Kidney (tissue), 14 donors: ENCODE data around the gene KLHL29. TPM values are rescaled to one million over a fixed set of nuclear protein-coding genes. Genes with fewer than 3 reads are reported as not detected.
A peak's percentile ranks its signal among the peaks of the same experiment; 100 is the strongest.

Source experiments
- DNase-seq, 5 donors: peaks; one replicate each; pipeline ENCODE4 v3.0.0-alpha.2; 2013 to 2020
- FAIRE-seq: peaks from 2 replicates; lab custom pipeline; 2012; peaks lifted over from hg19 to GRCh38; lab: Jason Lieb, UNC
- H3K27ac ChIP-seq, 2 donors: one replicate each; pipeline ENCODE4 v1.7.0; 2013; ENCODE audit warnings: low read depth in 2 of 2, low read length in 2 of 2, inconsistent platforms in 1 of 2
- H3K27me3 ChIP-seq: one replicate; pipeline ENCODE4 v1.7.1; 2013; ENCODE audit warnings: low read length, inconsistent platforms; ENCODE audit not compliant: control insufficient read depth, insufficient read depth
- H3K36me3 ChIP-seq, 3 donors: one replicate each; pipeline versions ENCODE4 v1.7.0 to v1.7.1; 2013; ENCODE audit warnings: low read length in 3 of 3, control low read depth in 1 of 3, inconsistent platforms in 1 of 3; ENCODE audit not compliant: insufficient read depth in 3 of 3, control insufficient read depth in 2 of 3
- H3K4me1 ChIP-seq, 3 donors: one replicate each; pipeline versions ENCODE4 v1.7.0 to v1.7.1; 2013; ENCODE audit warnings: low read length in 3 of 3, inconsistent platforms in 1 of 3, low read depth in 1 of 3; ENCODE audit not compliant: control insufficient read depth in 2 of 3, insufficient read depth in 2 of 3
- H3K4me3 ChIP-seq, 3 donors: one replicate each; pipeline versions ENCODE4 v1.7.0 to v1.8.1; 2013; ENCODE audit warnings: low read length in 3 of 3, control low read depth in 1 of 3, inconsistent platforms in 1 of 3
- H3K9ac ChIP-seq, 3 donors: one replicate each; pipeline versions ENCODE4 v1.7.0 to v1.7.1; 2013; ENCODE audit warnings: low read length in 3 of 3, control low read depth in 1 of 3, inconsistent platforms in 1 of 3
- H3K9me3 ChIP-seq, 3 donors: one replicate each; pipeline versions ENCODE4 v1.7.0 to v1.7.1; 2013; ENCODE audit warnings: low read length in 3 of 3, control low read depth in 1 of 3, inconsistent platforms in 1 of 3; ENCODE audit not compliant: control insufficient read depth in 2 of 3, insufficient read depth in 1 of 3
- CTCF ChIP-seq: IDR thresholded peaks from 3 replicates; pipeline ENCODE4 v1.5.1; 2012; ENCODE audit warnings: mild to moderate bottlenecking, moderate library complexity, borderline replicate concordance; ENCODE audit not compliant: insufficient read depth; ENCODE audit errors: extremely low read depth
- intact Hi-C: fragments of 100-400 bp; cut with DNase I; formaldehyde crosslinking; loops from one replicate; pipeline ENCODE4 v1.11.1; 2022
- polyA plus RNA-seq: library from polyadenylated mRNA; stranded (reverse); fragments of 350-450 nt; fragmentation: Illumina TruSeq; extraction: RNeasy Lipid Tissue Mini Kit (QIAGEN cat#74804); gene quantifications from one replicate; pipeline ENCODE4 v1.2.3, GENCODE V29; 2014; ENCODE audit warnings: low read depth, low replicate concordance; ENCODE audit not compliant: insufficient read depth
- total RNA-seq: library from RNA; stranded (reverse); fragmentation: NEBNext Ultra II Directional; extraction: Animal tissue kit (Norgen Biotek cat#: 25700); gene quantifications from one replicate; pipeline ENCODE4 v1.2.1, GENCODE V29; 2021
- donor health status: control.
- donor health status: control.
- donor health status: control.
- donor health status: control.
- donor health status: control.
- donor health status: DM: yes; HTN: yes; CAD: no.
- donor health status: Normal renal cell carcinoma (clear cell type).

KLHL29 gene
- total and polyA plus RNA-seq, 2 donors from 2014 or later: 1.5 to 10.5 TPM

- no peak overlapping the region for H3K9ac ChIP-seq
- no peak for FAIRE-seq
These were observed 252.2 kb downstream of the KLHL29 start for GRCh38 chr2:23637011-23637778.

GRCh38 chr2:23639406-23639982 is 254.5 kb downstream of the KLHL29 start:
- H3K36me3 ChIP-seq: no peaks in the 10 kb centered on the region
- H3K4me3 ChIP-seq: no peak overlapping the region
- intact Hi-C loops: no loop called here
- no peaks in the 10 kb centered on the region for H3K27me3 ChIP-seq
- H3K9ac ChIP-seq: no peak overlapping the region
- H3K9me3 ChIP-seq: peaks cover 0 to 3% (median 0%) of the 10 kb centered on the region in 3 donors
- FAIRE-seq (no peak), DNase-seq (no peak)
- H3K4me1 ChIP-seq: peaks cover 0 to 2% (median 0%) of the 10 kb centered on the region in 3 donors
- H3K27ac ChIP-seq: no peak overlapping the region
- TF ChIP-seq CTCF: no peak

More at GRCh38 chr2:23637011-23637778, 252.2 kb downstream of the KLHL29 start:
- H3K27ac ChIP-seq: peak overlapping the region in 1 of 2 donors; percentile 28
- H3K27me3 ChIP-seq: no peaks in the 10 kb centered on the region
- TF ChIP-seq CTCF: no peak
- intact Hi-C loops: no loop called here
- H3K4me1 ChIP-seq: peaks cover 0 to 2% (median 0%) of the 10 kb centered on the region in 3 donors
- no peaks in the 10 kb centered on the region for H3K9me3 ChIP-seq
- H3K4me3 ChIP-seq: no peak overlapping the region
- H3K36me3 ChIP-seq: no peaks in the 10 kb centered on the region
- DNase-seq: peak in 1 of 5 donors; percentile 57

GRCh38 chr2:23640711-23641110 is 255.7 kb downstream of the KLHL29 start:
- no peak overlapping the region for H3K27ac ChIP-seq
- TF ChIP-seq CTCF: no peak
- no peak for FAIRE-seq
- peaks cover 0 to 2% (median 0%) of the 10 kb centered on the region in 3 donors for H3K4me1 ChIP-seq
- H3K36me3 ChIP-seq: no peaks in the 10 kb centered on the region
- no peaks in the 10 kb centered on the region for H3K27me3 ChIP-seq
- H3K9me3 ChIP-seq: peaks cover 0 to 3% (median 0%) of the 10 kb centered on the region in 3 donors
- no peak overlapping the region for H3K4me3 ChIP-seq
- intact Hi-C loops: no loop called here
- no peak for DNase-seq
- H3K9ac ChIP-seq: no peak overlapping the region
